CD14-positive monocyte (primary cell): Measurements from ENCODE around the gene LAMC3. TPM values are rescaled to one million over a fixed set of nuclear protein-coding genes. Genes with fewer than 3 reads are reported as not detected.

ENCODE experiments used
- DNase-seq, 3 donors: peaks; one replicate each; pipeline ENCODE4 v3.0.0-alpha.2; 2011 to 2022
- H2AFZ ChIP-seq: 2 replicates; pipeline ENCODE4 v1.6.0; 2012; ENCODE audit warnings: mild to moderate bottlenecking, low read depth, low read length, inconsistent platforms; ENCODE audit not compliant: insufficient read depth, poor library complexity, severe bottlenecking
- H3K27ac ChIP-seq, 2 donors: 1 replicate in 1 of 2; 2 replicates in 1 of 2; pipeline ENCODE4 v1.5.1; 2012 to 2013; ENCODE audit warnings: low read length in 2 of 2, control low read depth in 1 of 2, inconsistent platforms in 1 of 2, low read depth in 1 of 2, mild to moderate bottlenecking in 1 of 2
- H3K27me3 ChIP-seq, 2 donors: one replicate each; pipeline versions ENCODE4 v1.6.0 to v1.6.1; 2011 to 2013; ENCODE audit warnings: low read length in 2 of 2; ENCODE audit not compliant: control insufficient read depth in 2 of 2, insufficient read depth in 2 of 2
- H3K36me3 ChIP-seq, 2 donors: replicated peaks in 1 of 2; 1 replicate in 1 of 2; 2 replicates in 1 of 2; pipeline versions ENCODE4 v1.5.1 to v1.6.1; 2012 to 2013; ENCODE audit warnings: low read length in 2 of 2, control low read depth in 1 of 2, inconsistent platforms in 1 of 2, mild to moderate bottlenecking in 1 of 2; ENCODE audit not compliant: insufficient read depth in 2 of 2, control insufficient read depth in 1 of 2
- H3K4me1 ChIP-seq, 2 donors: 1 replicate in 1 of 2; 2 replicates in 1 of 2; pipeline versions ENCODE4 v1.5.1 to v1.6.1; 2012 to 2013; ENCODE audit warnings: low read length in 2 of 2, control low read depth in 1 of 2, inconsistent platforms in 1 of 2, mild to moderate bottlenecking in 1 of 2, moderate library complexity in 1 of 2; ENCODE audit not compliant: insufficient read depth in 2 of 2, control insufficient read depth in 1 of 2
- H3K4me2 ChIP-seq: replicated peaks from 2 replicates; pipeline ENCODE3; 2012; ENCODE audit warnings: low read length, moderate library complexity, mild to moderate bottlenecking; ENCODE audit not compliant: poor library complexity, severe bottlenecking; ENCODE audit errors: extremely low read depth
- H3K4me3 ChIP-seq, 3 experiments: fragments of 200-600 bp in 1 of 3; sonication (generic) in 1 of 3; replicated peaks in 1 of 3; 1 replicate in 2 of 3; 2 replicates in 1 of 3; pipeline ENCODE4 v1.5.1; 2011 to 2013; ENCODE audit warnings: low read length in 3 of 3, mild to moderate bottlenecking in 3 of 3, control low read depth in 2 of 3, low read depth in 2 of 3, inconsistent platforms in 1 of 3, moderate library complexity in 1 of 3
- H3K79me2 ChIP-seq: 2 replicates; pipeline ENCODE4 v1.6.0; 2012; ENCODE audit warnings: mild to moderate bottlenecking, control low read depth, inconsistent platforms, low read length, moderate library complexity; ENCODE audit not compliant: insufficient read depth
- H3K9ac ChIP-seq: 2 replicates; pipeline ENCODE4 v1.6.0; 2017; ENCODE audit warnings: low read length, mild to moderate bottlenecking; ENCODE audit not compliant: insufficient read depth, poor library complexity, severe bottlenecking
- H3K9me3 ChIP-seq, 2 donors: replicated peaks in 1 of 2; 1 replicate in 1 of 2; 2 replicates in 1 of 2; pipeline versions ENCODE4 v1.5.1 to v1.6.1; 2012 to 2013; ENCODE audit warnings: low read length in 2 of 2, control low read depth in 1 of 2; ENCODE audit not compliant: control insufficient read depth in 1 of 2, insufficient read depth in 1 of 2
- H4K20me1 ChIP-seq: 2 replicates; pipeline ENCODE4 v1.6.0; 2012; ENCODE audit warnings: mild to moderate bottlenecking, low read length, control low read depth, moderate library complexity; ENCODE audit not compliant: insufficient read depth
- H3K27ac Mint-ChIP-seq, 7 donors: one replicate each; pipeline ENCODE4 v1.8.0; 2020; ENCODE audit warnings: mild to moderate bottlenecking in 7 of 7, mixed read lengths in 7 of 7, moderate library complexity in 6 of 7, inconsistent platforms in 2 of 7
- H3K27me3 Mint-ChIP-seq, 3 donors: one replicate each; pipeline ENCODE4 v1.8.0; 2021 to 2022; ENCODE audit warnings: low read depth in 3 of 3, mild to moderate bottlenecking in 3 of 3, mixed read lengths in 3 of 3, moderate library complexity in 3 of 3, inconsistent platforms in 1 of 3
- H3K36me3 Mint-ChIP-seq, 2 donors: one replicate each; pipeline ENCODE4 v1.8.0; 2020; ENCODE audit warnings: mixed read lengths in 2 of 2, inconsistent platforms in 1 of 2, mild to moderate bottlenecking in 1 of 2
- H3K4me1 Mint-ChIP-seq: one replicate; pipeline ENCODE4 v1.8.0; 2020; ENCODE audit warnings: mild to moderate bottlenecking, mixed read lengths
- H3K4me3 Mint-ChIP-seq, 2 donors: one replicate each; pipeline ENCODE4 v1.8.0; 2020; ENCODE audit warnings: mild to moderate bottlenecking in 2 of 2, mixed read lengths in 2 of 2, moderate library complexity in 1 of 2
- H3K9me3 Mint-ChIP-seq, 7 donors: one replicate each; pipeline ENCODE4 v1.8.0; 2020 to 2022; ENCODE audit warnings: mixed read lengths in 7 of 7, mild to moderate bottlenecking in 6 of 7, moderate library complexity in 6 of 7, inconsistent platforms in 2 of 7
- CTCF ChIP-seq: fragments of 200-600 bp; IDR thresholded peaks from one replicate; pipeline ENCODE4 v1.8.0; 2022; ENCODE audit warnings: antibody characterized with exemption, mild to moderate bottlenecking
- WGBS: methylation state at CpG from one replicate; pipeline ENCODE4 v1.1.5; 2013; ENCODE audit warnings: missing lambda C conversion rate; ENCODE audit not compliant: insufficient coverage; 5-methylcytosine and 5-hydroxymethylcytosine counted together
- intact Hi-C, 2 donors: fragments of 100-400 bp; cut with micrococcal nuclease; formaldehyde crosslinking; loops; one replicate each; pipeline versions ENCODE4 v1.15.0 to v1.15.1; 2023
- polyA plus RNA-seq, 3 donors: library from polyadenylated mRNA; depleted of rRNA in 1 of 3; unstranded in 2 of 3; stranded (reverse) in 1 of 3; fragments of 300-500 nt in 2 of 3; fragments of >200 nt in 1 of 3; fragmentation: Illumina TruSeq in 2 of 3; gene quantifications; 1 replicate in 2 of 3; 2 replicates in 1 of 3; pipeline ENCODE4 v1.2.3, GENCODE V29; 2012 to 2021

Gene LAMC3
- polyA plus RNA-seq, 3 donors: 0.19 TPM; not detected in 2

GRCh38 chr9:131018621-131019020 is 9.6 kb downstream of the LAMC3 start:
- H2AFZ ChIP-seq: no peak overlapping the region
- H3K4me1 Mint-ChIP-seq: no peaks in the 10 kb centered on the region
- no peaks in the 10 kb centered on the region for H3K79me2 ChIP-seq
- no peak overlapping the region for H3K27ac Mint-ChIP-seq
- H3K9ac ChIP-seq: no peak overlapping the region
- H3K27me3 Mint-ChIP-seq: peaks cover 1 to 12% (median 5%) of the 10 kb centered on the region in 3 donors
- H3K4me2 ChIP-seq: no peak overlapping the region
- peaks cover 0 to 4% (median 0%) of the 10 kb centered on the region in 7 donors for H3K9me3 Mint-ChIP-seq
- H3K4me3 Mint-ChIP-seq: peak overlapping the region in 1 of 2 donors; percentile 48
- H3K9me3 ChIP-seq: no peaks in the 10 kb centered on the region
- WGBS: 84% methylated on average over 6 of the region's 6 CpGs
- no peak for DNase-seq
- intact Hi-C loops: no loop called here
- H3K27ac ChIP-seq: no peak overlapping the region
- H3K36me3 ChIP-seq: no peaks in the 10 kb centered on the region
- no peak overlapping the region for H3K4me3 ChIP-seq
- no peaks in the 10 kb centered on the region for H3K27me3 ChIP-seq
- no peaks in the 10 kb centered on the region for H4K20me1 ChIP-seq
- no peak for TF ChIP-seq CTCF
- H3K36me3 Mint-ChIP-seq: no peaks in the 10 kb centered on the region
- H3K4me1 ChIP-seq: no peaks in the 10 kb centered on the region

GRCh38 chr9:131019388-131020239 is 10.6 kb downstream of the LAMC3 start:
- Mint-ChIP-seq H3K27me3 (peaks cover 1 to 15% (median 5%) of the 10 kb centered on the region in 3 donors), H3K9me3 (peaks cover 0 to 4% (median 0%) of the 10 kb centered on the region in 7 donors), H3K36me3 (no peaks in the 10 kb centered on the region), H3K27ac (peak overlapping the region in 1 of 7 donors; percentile 34), H3K4me3 (no peak overlapping the region), H3K4me1 (no peaks in the 10 kb centered on the region)
- no peak for DNase-seq
- Histone ChIP-seq H4K20me1 (no peaks in the 10 kb centered on the region), H3K9ac (no peak overlapping the region), H3K27ac (no peak overlapping the region), H3K27me3 (peaks cover 0 to 2% of the 10 kb centered on the region in 2 donors), H3K36me3 (no peaks in the 10 kb centered on the region), H3K4me3 (no peak overlapping the region), H2AFZ (no peak overlapping the region), H3K4me2 (no peak overlapping the region), H3K9me3 (no peaks in the 10 kb centered on the region), H3K4me1 (no peaks in the 10 kb centered on the region), H3K79me2 (no peaks in the 10 kb centered on the region)
- WGBS: 92% methylated on average over 6 of the region's 15 CpGs
- intact Hi-C loops: no loop called here
- TF ChIP-seq CTCF: no peak
